Suprapubic skin (tissue), 4 donors: ENCODE measurements around the gene PARVA.

ENCODE experiments used
- CTCF ChIP-seq, 2 donors: fragments of 200-600 bp in 1 of 2; fragments of 450-650 bp in 1 of 2; sonication (generic) in 1 of 2; IDR thresholded peaks; one replicate each; pipeline ENCODE4 v1.5.1; 2016 to 2019; ENCODE audit warnings: antibody characterized with exemption in 2 of 2, mild to moderate bottlenecking in 1 of 2, moderate library complexity in 1 of 2
- POLR2A ChIP-seq, 2 donors: fragments of 450-650 bp; IDR thresholded peaks; one replicate each; pipeline ENCODE4 v1.6.1; 2017; ENCODE audit warnings: antibody characterized with exemption in 2 of 2, mild to moderate bottlenecking in 2 of 2, moderate library complexity in 2 of 2
- POLR2AphosphoS5 ChIP-seq, 3 donors: sonication (generic); formaldehyde crosslinking; IDR thresholded peaks; one replicate each; pipeline ENCODE4 v1.6.1; 2017; ENCODE audit warnings: antibody characterized with exemption in 3 of 3

- no peak for TF ChIP-seq POLR2A (IDR thresholded peaks at IDR 0.05)
- TF ChIP-seq POLR2AphosphoS5 (IDR thresholded peaks at IDR 0.05): no peak
- TF ChIP-seq CTCF (IDR thresholded peaks at IDR 0.05): no peak
Measured at GRCh38 chr11:12499071-12499470, 121.7 kb downstream of the PARVA start.
